Stimulated activated CD4-positive, alpha-beta T cell treated with anti-CD3 and anti-CD28 coated beads, TNF-alpha, amount 100 ng/mL, for 1 hour (primary cell): Measurements from ENCODE around the gene NCKAP1.
"Not testable (repeated sequence)": the region's sequence is repeated elsewhere in the genome, so short reads cannot be mapped to it uniquely, and the experiment has no call there.

Experiments used
- DNase-seq, 3 donors: peaks; one replicate each; pipeline ENCODE4 v3.0.0-alpha.2; 2020; ENCODE audit warnings: low read depth in 3 of 3, low spot score in 1 of 3

Gene NCKAP1

DNA sequence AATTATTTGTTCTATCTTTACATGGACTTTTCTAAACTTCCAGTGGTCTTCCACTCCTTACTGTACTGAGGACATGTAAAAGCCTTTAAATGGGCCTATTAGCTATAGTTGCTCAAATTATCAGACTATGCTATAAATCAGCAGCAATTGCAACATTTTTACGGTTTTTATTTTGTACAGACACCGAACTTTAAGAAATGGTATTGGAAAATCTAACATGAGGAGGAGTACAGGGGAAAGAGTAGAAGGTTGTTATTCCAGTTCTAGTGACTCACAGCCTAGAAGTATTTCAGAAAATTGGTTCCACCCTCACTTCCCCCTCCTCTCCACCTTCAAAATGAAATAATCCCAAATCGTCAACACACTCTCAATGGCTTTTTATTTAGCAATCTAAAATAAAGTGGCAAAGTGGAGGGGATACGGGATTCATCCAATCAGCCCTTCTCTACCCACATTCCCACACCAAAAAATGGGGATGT lies 1.1 kb downstream of the NCKAP1 start:
- DNase-seq = no peak

DNA sequence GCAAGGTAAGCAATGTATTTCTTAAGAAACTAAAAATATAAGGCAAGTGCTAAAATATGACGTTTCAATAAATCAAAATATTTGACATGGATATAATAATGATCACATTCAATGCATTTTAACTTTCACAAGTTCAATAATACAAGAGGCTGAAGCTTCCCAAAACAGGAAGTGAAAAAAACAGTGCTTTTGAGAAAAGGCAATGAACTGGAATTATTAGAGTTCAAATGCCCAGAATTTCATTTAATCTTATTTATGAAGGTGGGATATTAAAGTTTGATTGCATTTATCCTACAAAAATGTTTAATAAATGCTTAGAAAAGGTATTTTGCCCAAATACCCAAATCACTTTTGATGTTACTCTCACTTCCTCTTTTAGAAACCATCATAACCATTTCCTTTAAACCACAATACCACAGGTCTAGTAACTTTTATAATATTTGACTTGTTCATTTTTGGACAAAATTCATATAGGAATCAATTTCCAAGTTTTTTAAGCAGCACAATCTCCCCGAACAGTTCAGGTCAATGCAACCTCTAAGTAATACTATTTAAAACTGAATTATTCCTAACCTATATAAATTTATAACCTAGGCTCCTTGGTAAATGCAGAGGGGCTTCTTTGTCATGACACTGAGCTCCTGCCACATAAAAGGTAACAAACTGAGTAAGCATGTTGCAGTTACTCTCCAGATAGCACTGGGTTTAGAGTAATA lies 2.1 kb downstream of the NCKAP1 start:
- no peak for DNase-seq

DNA sequence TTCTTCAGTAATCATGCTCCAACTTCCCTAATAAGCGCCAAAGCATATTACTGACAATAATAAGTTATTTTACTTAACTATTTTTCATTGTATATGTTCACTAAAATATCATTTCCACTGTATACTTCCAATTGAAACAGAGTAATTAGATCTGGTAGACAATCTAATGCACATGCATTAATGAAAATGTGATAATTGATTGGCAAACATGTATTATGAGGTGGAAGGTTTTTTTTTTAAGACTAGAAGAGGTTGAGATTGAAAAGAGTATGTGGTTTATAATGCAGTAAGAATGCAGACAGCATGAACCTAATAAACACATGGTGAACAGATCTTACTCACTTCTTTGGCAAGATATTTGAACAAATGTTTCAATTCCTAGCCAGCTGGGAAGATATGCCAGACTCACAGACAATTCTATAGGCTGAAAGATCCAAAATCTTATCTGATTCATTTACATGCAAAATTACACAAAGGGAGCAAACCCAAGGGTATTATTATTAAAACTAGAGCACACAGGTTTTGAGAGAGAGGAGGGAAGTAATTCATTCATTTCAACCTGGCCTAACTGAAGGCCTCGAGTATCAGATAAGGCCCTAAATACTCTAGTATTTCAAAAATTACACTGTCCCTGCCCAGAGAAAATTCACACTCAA lies 2.8 kb downstream of the NCKAP1 start:
- no peak for DNase-seq

DNA sequence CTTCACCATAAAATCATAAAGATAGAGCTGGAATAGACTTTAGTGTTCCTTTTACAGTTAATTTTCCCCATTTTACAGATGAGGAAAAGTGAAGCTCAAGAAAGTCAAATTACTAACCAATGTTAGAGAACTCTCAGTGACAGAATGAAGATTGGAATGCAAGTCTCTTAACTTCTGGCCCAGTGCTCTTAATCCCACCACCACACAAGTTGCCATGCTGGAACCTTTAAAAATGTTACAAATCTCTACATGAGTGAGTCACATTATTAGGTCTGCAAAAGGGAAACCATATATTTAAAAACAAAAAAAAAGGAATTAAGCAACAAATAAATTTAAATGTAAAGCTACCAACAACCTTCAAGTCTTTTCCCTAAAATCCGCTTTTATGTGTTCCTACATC lies 3.5 kb downstream of the NCKAP1 start:
- DNase-seq = no peak

DNA sequence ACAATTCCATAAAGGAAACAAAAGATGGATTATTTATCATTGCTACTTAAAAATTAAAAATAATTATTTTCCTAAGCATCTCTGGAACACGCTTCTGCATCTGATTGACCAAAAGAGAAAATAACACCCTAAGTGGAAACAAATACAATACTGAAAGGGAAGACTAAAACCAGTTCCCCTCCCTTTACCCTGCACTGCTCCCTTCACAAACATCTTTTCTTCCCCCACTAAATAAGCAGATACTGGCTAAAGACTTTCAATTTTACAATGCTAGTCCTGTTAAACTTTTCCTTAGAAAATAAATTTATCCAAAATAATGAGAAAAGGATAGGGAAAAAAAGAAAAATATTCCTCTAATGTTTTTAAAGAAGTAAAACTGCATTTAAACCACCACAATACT lies 4.3 kb downstream of the NCKAP1 start:
- no peak for DNase-seq

DNA sequence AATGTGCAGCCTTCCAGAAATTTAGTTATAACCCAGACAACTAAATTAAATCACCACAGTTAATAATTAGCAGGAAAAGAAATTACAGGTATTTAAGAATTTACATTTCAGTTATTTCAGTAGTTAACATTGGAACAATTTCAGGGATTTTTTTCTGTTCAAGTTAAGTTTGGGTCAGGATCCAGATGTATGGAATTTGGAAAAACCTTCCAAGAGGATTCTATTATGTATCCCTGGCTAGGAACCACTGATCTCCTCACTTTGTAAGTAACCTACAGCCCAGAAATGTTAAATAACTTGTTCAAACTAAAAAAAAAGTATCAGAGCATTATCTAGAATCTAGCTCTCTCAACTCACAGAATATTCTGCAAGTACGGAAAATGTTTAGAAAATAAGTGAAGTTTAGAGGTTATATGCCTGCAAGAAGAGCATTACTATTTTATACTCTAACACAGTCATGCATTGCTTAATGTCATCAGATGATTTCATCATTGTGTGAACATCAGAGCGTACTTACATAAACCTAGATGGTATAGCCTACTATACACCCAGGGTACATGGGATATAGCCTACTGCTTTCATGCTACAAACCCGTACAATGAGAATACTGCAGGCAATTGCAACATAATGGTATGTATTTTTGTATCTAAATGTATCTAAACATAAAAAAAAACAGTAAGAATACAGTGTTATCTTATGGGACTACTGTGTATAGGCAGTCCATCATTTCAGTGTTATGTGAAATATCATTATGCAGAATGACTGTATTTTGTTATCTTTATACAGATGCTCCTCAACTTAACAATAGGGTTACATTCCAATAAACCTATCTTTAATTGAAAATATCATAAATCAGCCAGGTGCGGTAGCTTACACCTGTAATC lies 6.1 kb downstream of the NCKAP1 start:
- DNase-seq = no peak

DNA sequence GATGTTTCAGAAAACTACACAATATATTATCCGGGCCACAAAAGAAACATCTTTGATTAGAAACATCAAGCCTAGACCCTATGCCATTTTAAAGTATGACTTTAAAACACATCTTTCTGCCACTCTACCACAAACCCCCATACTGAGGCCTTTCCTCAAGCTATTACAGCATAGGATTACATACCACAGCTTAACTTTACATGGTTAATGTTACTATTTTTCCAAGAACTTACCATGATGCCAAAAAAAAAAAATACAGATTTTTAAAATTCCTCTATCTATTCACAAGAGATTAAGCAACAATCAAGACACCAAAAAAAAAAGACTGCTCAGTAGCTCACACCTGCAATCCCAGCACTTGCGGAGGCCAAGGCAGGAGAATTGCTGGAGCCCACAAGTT lies 9.0 kb downstream of the NCKAP1 start:
- no peak for DNase-seq

DNA sequence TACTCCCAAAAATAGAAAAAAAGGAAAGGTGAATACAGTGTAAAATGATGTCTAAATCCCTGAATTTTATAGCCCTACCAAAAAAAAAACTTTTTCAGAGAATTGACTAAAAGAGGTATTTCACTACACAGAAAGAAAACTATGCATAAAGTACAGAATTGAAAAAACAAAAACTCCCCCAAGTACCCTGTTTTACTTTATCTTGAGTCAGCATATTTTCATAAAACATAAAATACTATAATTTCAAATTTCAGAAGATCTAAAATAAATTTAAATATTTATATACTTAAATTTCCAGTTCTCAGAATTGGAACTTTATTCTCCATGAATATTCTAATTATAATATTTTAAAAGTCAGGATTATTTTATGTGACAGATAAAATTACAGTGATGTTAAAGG lies 10.1 kb downstream of the NCKAP1 start:
- DNase-seq = no peak

DNA sequence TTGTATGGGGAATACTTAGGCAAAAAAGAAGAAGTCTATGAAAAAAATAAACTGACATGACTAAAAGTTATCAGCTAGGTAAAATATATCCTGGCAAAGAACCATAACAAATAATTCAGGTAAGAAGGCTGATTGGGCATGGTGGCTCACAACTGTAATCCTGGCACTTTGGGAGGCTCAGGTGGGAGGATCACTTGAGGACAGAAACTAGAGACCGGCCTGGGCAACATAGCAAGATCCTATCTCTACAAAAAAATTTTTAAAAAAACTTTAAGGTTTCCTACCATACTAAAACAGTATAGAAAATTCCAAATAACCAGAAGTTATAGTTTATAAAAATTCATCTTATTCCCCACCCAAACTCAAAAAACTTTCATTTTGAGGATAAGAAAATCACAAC lies 10.8 kb downstream of the NCKAP1 start:
- no peak for DNase-seq

DNA sequence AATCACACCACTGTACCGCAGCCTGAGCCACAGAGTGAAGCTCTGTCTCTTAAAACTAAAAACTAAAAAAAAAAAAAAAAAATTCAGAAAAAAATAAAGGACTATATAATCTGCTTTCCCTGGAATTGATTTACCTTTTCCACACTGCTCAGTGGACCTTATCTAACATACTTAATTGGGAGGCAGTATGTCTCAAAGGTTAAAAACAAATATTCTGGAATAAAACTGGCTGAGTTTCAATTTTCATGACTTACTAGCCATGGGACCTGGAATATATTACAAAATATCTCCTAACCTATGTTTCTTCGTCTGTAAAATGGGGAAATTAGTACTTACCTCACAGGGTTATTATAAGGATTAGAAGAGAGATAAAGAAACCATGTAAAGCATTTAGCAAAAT lies 11.8 kb downstream of the NCKAP1 start:
- no peak for DNase-seq

DNA sequence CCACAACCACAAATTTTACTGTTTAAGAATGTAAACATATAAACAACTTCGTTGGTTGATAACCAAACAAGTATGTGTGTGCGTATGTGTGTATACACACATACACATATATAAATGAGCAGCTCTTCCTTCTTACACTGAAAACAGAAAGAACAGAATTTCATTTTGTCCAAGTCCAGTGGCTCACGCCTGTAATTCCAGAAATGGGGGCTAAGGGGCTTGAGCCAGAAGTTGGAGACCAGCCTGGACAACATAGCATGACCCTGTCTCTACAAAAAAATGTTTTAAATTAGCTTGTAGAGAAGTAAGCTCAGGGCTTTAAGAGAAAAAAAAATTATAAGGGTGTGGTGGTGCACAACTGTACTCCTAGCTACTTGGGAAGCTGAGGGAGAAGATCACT lies 12.3 kb downstream of the NCKAP1 start:
- no peak for DNase-seq

DNA sequence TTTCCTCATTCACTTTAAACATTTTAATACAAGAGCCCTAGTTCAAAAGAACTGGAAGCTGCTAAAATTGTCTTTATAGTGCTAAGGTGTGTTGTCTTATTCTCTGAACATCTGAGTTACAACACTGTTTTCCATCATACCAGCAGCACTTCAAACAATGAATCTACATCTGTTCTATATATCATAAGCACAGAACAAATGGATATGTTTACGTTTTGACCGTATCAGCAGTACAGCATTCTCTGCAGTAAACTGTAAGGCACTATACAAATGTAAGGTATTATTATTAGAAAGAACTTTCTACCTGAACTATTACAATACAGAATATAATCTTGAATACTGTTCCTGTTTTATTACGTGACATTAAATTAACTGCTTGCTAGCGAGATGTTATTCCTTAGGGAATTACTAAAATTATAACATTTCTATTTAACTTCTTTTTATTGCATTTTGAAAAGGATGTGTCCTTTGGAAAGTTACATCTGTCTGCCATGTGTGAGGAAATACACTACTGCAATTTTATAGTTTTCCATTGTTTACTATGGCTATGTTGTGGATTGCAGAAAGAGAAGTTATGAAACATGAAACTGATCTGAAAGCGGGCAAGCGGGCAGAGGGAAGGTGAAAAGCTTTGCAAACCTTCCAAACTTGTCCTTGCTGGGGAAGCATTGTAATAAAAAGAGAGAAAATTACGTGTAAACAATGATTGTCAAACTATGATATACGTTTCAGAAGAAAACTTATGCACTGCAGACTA lies 13.7 kb downstream of the NCKAP1 start:
- DNase-seq = no peak

DNA sequence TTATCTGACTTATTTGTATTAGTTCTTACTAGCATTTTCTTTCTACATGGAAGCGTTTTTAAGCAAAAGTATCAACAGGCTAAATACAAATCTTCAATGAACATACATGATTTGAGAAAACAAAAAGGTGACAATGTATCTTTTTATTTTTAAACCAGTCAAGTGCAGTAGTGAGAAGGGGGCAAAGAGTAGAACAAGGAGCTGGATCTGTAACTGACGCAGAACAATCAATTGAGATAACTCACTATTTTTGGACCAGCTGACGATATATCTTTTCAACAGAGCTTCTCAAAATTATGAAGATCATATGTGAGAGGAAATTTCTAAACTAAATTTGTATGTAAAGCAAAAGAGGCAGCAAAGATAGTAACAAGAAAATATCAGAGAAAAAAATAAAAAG lies 15.5 kb downstream of the NCKAP1 start:
- no peak for DNase-seq

DNA sequence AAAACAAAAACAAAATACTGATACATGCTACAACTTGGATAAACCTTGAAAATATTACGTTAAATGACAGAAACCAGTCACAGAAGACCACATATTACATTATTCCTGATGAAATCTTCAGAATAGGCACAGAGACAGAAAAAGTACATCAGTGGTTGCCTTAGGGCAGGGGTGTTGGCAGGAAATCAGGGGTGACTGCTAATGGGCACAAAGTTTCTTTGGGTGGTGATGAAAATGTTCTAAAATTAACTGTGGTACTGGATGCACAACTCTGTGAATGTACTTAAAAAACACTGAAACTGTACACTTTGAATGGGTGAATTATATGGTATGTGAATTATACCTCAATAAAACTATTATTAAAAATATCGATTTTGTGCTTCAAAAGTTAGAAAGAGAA lies 16.6 kb downstream of the NCKAP1 start:
- DNase-seq = no peak

DNA sequence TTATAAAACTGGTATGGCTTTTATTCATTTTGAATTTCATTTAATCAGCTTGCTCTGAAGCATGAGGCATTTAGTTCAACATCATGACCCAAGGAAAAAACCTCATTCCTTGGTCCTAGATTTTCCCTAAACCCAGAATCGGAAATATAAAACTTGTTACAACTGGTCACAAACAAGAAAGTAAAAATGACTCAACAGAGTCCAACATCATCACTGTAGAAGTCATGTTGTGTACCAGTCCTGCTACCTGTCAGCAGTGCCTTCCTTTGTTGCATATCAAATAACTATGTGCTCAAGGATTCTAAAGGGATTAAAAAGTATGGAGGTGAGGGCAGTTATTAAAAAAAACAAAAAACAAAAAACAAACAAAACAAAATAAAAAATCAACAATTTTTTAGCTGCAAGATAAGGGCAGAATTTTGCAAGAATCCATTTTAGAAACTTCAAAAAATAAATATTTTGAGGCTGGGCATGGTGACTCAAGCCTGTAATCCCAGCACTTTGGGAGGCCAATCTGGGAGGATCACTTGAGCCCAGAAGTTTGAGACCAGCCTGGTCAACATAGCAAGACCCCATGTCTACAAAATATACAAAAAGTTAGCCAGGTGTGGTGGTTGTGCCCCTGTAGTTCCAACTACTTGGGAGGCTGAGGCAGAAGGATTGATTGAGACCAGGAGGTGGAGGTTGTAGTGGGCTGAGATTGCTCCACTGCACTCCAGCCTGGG lies 18.4 kb downstream of the NCKAP1 start:
- DNase-seq = no peak

DNA sequence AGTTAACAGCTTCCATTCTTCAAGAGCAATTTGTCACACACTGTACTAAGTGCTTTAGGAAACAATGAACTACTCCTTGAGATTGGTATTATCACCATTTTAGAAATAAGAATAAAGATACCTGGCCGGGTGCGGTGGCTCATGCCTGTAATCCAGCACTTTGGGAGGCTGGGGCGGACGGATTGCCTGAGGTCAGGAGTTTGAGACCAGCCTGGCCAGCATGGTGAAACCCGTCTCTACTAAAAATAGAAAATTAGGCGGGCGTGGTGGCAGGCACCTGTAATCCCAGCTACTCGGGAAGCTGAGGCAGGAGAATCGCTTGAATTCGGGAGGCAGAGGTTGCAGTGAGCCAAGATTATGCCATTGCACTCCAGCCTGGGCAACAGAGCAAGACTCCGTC lies 20.4 kb downstream of the NCKAP1 start:
- not testable (repeated sequence) for DNase-seq

DNA sequence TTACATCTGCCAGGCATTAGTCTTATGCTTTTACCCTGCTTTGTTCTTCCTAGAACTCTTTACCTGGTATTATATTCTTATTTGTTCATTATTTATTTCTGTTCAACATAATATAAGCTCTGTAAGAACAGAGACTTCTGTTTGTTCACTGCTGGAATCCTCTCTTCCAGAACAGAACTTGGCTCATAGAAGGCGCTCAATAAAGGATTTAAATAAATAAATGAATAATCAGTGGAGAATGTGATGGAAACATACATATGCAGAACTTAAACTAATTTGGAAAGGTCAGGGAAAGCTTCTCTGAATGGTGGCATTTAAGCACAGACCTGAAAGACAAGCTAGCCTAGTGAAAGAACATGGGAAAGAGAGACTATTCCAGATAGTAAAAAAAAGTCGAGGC lies 24.3 kb downstream of the NCKAP1 start:
- DNase-seq = no peak

DNA sequence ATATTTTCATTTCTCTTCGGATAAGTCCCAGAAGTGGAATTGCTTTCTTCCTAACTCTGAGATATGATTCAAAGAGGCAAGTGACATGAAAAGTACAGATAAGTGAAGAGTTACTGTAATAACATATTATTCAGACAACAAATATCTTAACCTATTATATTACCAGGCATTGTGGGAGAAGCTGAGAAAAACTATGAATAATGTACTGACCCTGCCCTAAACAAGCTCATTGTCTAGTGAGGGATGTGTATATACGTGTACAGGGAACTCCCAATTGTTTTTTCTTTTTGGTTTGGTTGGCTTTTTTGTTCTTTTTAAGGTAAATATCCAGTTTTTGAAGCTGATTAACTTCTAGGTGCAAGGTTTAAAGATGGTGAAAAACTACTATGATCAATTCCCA lies 26.5 kb downstream of the NCKAP1 start:
- DNase-seq = no peak

DNA sequence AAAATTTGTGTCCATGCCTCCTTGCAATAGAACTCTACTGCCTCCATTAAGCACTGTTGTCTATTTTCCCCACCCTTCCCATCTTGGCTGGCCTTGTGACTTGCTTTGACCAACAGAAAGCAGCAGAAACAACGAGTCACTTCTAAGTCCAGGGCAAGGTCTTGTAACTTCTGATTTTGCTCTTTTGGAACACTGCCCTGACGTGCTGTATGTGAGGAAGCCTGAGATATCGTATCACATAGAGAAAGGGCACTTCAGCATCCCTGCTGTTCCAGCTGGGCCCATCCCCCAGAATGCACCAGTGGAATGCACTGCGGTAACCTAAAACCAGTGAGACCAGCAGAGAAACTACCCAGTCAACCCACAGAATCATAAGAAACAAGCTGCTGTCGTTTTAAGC lies 28.1 kb downstream of the NCKAP1 start:
- no peak for DNase-seq

DNA sequence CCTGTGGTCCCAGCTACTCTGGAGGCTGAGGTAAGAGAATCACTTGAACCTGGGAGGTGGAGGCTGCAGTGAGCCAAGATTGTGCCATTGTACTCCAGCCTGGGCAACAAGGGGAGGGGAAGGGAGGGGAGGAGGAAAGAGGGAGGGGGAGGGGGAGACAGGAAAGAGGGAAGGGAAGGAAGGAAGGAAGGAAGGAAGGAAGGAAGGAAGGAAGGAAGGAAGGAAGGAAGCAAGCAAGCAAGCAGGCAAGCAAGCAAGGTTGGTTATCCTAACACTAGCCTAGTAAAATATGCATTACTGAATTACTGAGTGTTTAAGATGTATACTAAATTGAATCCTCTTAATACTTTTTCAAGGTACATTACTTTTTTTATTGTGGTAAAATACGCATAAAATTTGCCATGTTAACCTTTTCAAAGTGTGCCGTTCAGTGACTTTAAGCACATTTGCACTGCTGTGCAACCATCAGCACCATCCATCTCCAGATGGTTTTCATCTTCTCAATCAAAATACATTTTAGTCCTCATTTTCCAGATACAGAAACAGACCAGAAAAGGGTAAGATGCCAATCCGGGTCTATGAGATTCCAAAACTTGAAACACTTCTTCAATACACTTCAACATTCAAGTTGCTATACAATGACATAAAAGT lies 28.9 kb downstream of the NCKAP1 start:
- no peak for DNase-seq
